Type B pancreatic cell (in vitro differentiated cells): ENCODE data around the gene ARVCF. TPM values are rescaled to one million over a fixed set of nuclear protein-coding genes. Genes with fewer than 3 reads are reported as not detected.

Experiments
- DNase-seq: peaks from one replicate; pipeline ENCODE4 v3.0.0; 2021; ENCODE audit warnings: mixed read lengths; ENCODE audit not compliant: unreplicated experiment; ENCODE audit errors: extremely low spot score
- H3K27ac Mint-ChIP-seq: 2 replicates; pipeline ENCODE4 v1.8.0; 2021; ENCODE audit warnings: mild to moderate bottlenecking, mixed read lengths
- H3K27me3 Mint-ChIP-seq: 2 replicates; pipeline ENCODE4 v1.8.0; 2021; ENCODE audit warnings: mixed read lengths
- H3K36me3 Mint-ChIP-seq: 2 replicates; pipeline ENCODE4 v1.8.0; 2021; ENCODE audit warnings: mixed read lengths
- H3K4me1 Mint-ChIP-seq: one replicate; pipeline ENCODE4 v1.8.0; 2021; ENCODE audit warnings: mixed read lengths; ENCODE audit not compliant: unreplicated experiment
- H3K4me3 Mint-ChIP-seq: 2 replicates; pipeline ENCODE4 v1.8.0; 2021; ENCODE audit warnings: mild to moderate bottlenecking, mixed read lengths
- H3K9me3 Mint-ChIP-seq: 2 replicates; pipeline ENCODE4 v1.8.0; 2021; ENCODE audit warnings: mixed read lengths
- CTCF ChIP-seq: fragments of 200-600 bp; sonication (generic); conservative IDR thresholded peaks from 2 replicates; pipeline ENCODE4 v1.5.0; 2021; ENCODE audit warnings: antibody characterized with exemption, mild to moderate bottlenecking
- total RNA-seq: library from RNA; stranded (reverse); gene quantifications from 2 replicates; pipeline ENCODE4 v1.2.1, GENCODE V29; 2021; ENCODE audit warnings: low replicate concordance

Gene ARVCF
- total RNA-seq, 1 donor from 2014 or later: 55.3 TPM

- TF ChIP-seq CTCF: no peak
- H3K36me3 Mint-ChIP-seq: no peaks in the 10 kb centered on the region
- H3K27me3 Mint-ChIP-seq: no peaks in the 10 kb centered on the region
- no peaks in the 10 kb centered on the region for H3K9me3 Mint-ChIP-seq
- no peak overlapping the region for H3K27ac Mint-ChIP-seq
- H3K4me3 Mint-ChIP-seq: peak overlapping the region; percentile 74
- no peak for DNase-seq
- H3K4me1 Mint-ChIP-seq: no peaks in the 10 kb centered on the region
Measured at GRCh38 chr22:19987394-19988306, 29.0 kb downstream of the ARVCF start.

GRCh38 chr22:19986410-19987341 is 29.9 kb downstream of the ARVCF start:
- H3K36me3 Mint-ChIP-seq: no peaks in the 10 kb centered on the region
- H3K9me3 Mint-ChIP-seq: no peaks in the 10 kb centered on the region
- H3K4me1 Mint-ChIP-seq: no peaks in the 10 kb centered on the region
- DNase-seq: peak; percentile 89
- peak overlapping the region; percentile 64 for H3K27ac Mint-ChIP-seq
- TF ChIP-seq CTCF: no peak
- no peaks in the 10 kb centered on the region for H3K27me3 Mint-ChIP-seq
- peak overlapping the region; percentile 88 for H3K4me3 Mint-ChIP-seq

- no peaks in the 10 kb centered on the region for H3K9me3 Mint-ChIP-seq
- no peak for DNase-seq
- H3K4me3 Mint-ChIP-seq: peak overlapping the region; percentile 88
- no peaks in the 10 kb centered on the region for H3K27me3 Mint-ChIP-seq
- no peaks in the 10 kb centered on the region for H3K4me1 Mint-ChIP-seq
- H3K36me3 Mint-ChIP-seq: no peaks in the 10 kb centered on the region
- peak overlapping the region; percentile 64 for H3K27ac Mint-ChIP-seq
- TF ChIP-seq CTCF: no peak
Measured at GRCh38 chr22:19986011-19986409, 30.6 kb downstream of the ARVCF start.

GRCh38 chr22:19984851-19985811 is 31.5 kb downstream of the ARVCF start:
- Mint-ChIP-seq H3K36me3 (no peaks in the 10 kb centered on the region), H3K27me3 (no peaks in the 10 kb centered on the region), H3K27ac (no peak overlapping the region), H3K9me3 (no peaks in the 10 kb centered on the region), H3K4me1 (no peaks in the 10 kb centered on the region), H3K4me3 (peak overlapping the region; percentile 70)
- no peak for TF ChIP-seq CTCF
- no peak for DNase-seq
